HepG2 (cell line): ENCODE data around the gene CEP43. TPM values are rescaled to one million over a fixed set of nuclear protein-coding genes. Genes with fewer than 3 reads are reported as not detected.

Source experiments
- ATAC-seq: fragments of 200-7000 bp; cut with Tn5 transposase; 3 replicates; pipeline ENCODE4 v1.9.1; 2020; ENCODE audit warnings: mild to moderate bottlenecking, moderate library complexity
- BruUV-seq: library from RNA; stranded (reverse); fragments of 400-500 nt; replicated peaks from 2 replicates; lab custom pipeline; 2021; lab: Mats Ljungman, UMichigan
- CTCF ChIA-PET: fragments of 300-600 bp; formaldehyde crosslinking; extraction: SDS; loops from one replicate; lab custom pipeline; 2021; ENCODE audit warnings: low total read pairs, inconsistent platforms, low intra/inter-chr PET ratio; lab: Yijun Ruan, JAX
- POLR2A ChIA-PET: fragments of 350-600 bp; sonication (Branson Sonifier 250); formaldehyde crosslinking; loops from one replicate; lab custom pipeline; 2020; ENCODE audit warnings: antibody characterized with exemption, inconsistent platforms; lab: Yijun Ruan, JAX
- DNase-seq: peaks from one replicate; pipeline ENCODE4 v3.0.0-alpha.2; 2015; ENCODE audit warnings: low spot score
- FAIRE-seq: peaks from 3 replicates; lab custom pipeline; 2011; peaks lifted over from hg19 to GRCh38; lab: Jason Lieb, UNC
- H2AFZ ChIP-seq: one replicate; pipeline ENCODE4 v1.6.1; 2011; ENCODE audit warnings: low read length, inconsistent platforms
- H3K27ac ChIP-seq: fragments of 300-600 bp; 3 replicates; pipeline ENCODE4 v1.8.0; 2011; ENCODE audit warnings: mixed run types, mild to moderate bottlenecking, mixed read lengths, low read length, inconsistent platforms; ENCODE audit not compliant: insufficient read depth; ENCODE audit errors: extremely low read length
- H3K27me3 ChIP-seq, 2 experiments: fragments of 200-600 bp in 1 of 2; 2 replicates in 1 of 2; 3 replicates in 1 of 2; pipeline versions ENCODE4 v1.6.0 to v1.8.0; 2011; ENCODE audit warnings: low read length in 2 of 2, mild to moderate bottlenecking in 2 of 2, moderate library complexity in 2 of 2, inconsistent platforms in 1 of 2; ENCODE audit not compliant: insufficient read depth in 2 of 2, control insufficient read depth in 1 of 2
- H3K36me3 ChIP-seq, 2 experiments: fragments of 200-600 bp in 1 of 2; replicated peaks in 1 of 2; 2 replicates in 1 of 2; 3 replicates in 1 of 2; pipeline versions ENCODE4 v1.5.1 to v1.8.0; 2011; ENCODE audit warnings: low read length in 2 of 2, inconsistent platforms in 1 of 2; ENCODE audit not compliant: insufficient read depth in 2 of 2, control insufficient read depth in 1 of 2
- H3K4me1 ChIP-seq: 2 replicates; pipeline ENCODE4 v1.5.1; 2012; ENCODE audit warnings: low read length, inconsistent platforms; ENCODE audit not compliant: insufficient read depth
- H3K4me2 ChIP-seq: 2 replicates; pipeline ENCODE4 v1.6.0; 2011; ENCODE audit warnings: low read depth, low read length, inconsistent platforms
- H3K4me3 ChIP-seq, 3 experiments: fragments of 200-600 bp in 1 of 3; sonication (generic), shearing (Covaris generic) in 1 of 3; replicated peaks in 1 of 3; 2 replicates each; pipeline ENCODE4 v1.5.1; 2011 to 2016; ENCODE audit warnings: low read length in 3 of 3, inconsistent platforms in 2 of 3, low read depth in 2 of 3, mild to moderate bottlenecking in 2 of 3, control low read depth in 1 of 3, mixed read lengths in 1 of 3; ENCODE audit not compliant: insufficient read depth in 1 of 3
- H3K79me2 ChIP-seq: one replicate; pipeline ENCODE4 v1.6.1; 2011; ENCODE audit warnings: low read length, inconsistent platforms; ENCODE audit not compliant: insufficient read depth
- H3K9ac ChIP-seq: 2 replicates; pipeline ENCODE4 v1.6.0; 2011; ENCODE audit warnings: mild to moderate bottlenecking, low read depth, low read length, inconsistent platforms; ENCODE audit not compliant: insufficient read depth
- H3K9me3 ChIP-seq: 2 replicates; pipeline ENCODE4 v1.5.1; 2012; ENCODE audit warnings: mild to moderate bottlenecking, low read length
- H4K20me1 ChIP-seq: 2 replicates; pipeline ENCODE4 v1.6.0; 2011; ENCODE audit warnings: inconsistent platforms, mild to moderate bottlenecking, low read length, moderate library complexity; ENCODE audit not compliant: insufficient read depth
- SRSF1 ChIP-seq: fragments of 200-400 bp; formaldehyde crosslinking; optimal IDR thresholded peaks from 2 replicates; pipeline ENCODE3; 2017; ENCODE audit warnings: mild to moderate bottlenecking, low read depth, low read length, moderate library complexity
- TBX3 ChIP-seq: fragments of 450-650 bp; IDR thresholded peaks from 2 replicates; pipeline ENCODE4 v1.6.1; 2017; ENCODE audit warnings: antibody characterized with exemption, mild to moderate bottlenecking, inconsistent platforms, borderline replicate concordance
- ZNF281 ChIP-seq: sonication (generic); formaldehyde crosslinking; IDR thresholded peaks from 2 replicates; pipeline ENCODE4 v1.4.0; 2020; ENCODE audit warnings: missing genetic modification reagents, borderline replicate concordance
- ZNF382 ChIP-seq: sonication (generic); formaldehyde crosslinking; IDR thresholded peaks from 2 replicates; pipeline ENCODE4 v1.5.0; 2020; ENCODE audit warnings: missing genetic modification reagents, mild to moderate bottlenecking, borderline replicate concordance
- ZNF484 ChIP-seq: sonication (generic); formaldehyde crosslinking; IDR thresholded peaks from 2 replicates; pipeline ENCODE4 v1.5.1; 2020; ENCODE audit warnings: mild to moderate bottlenecking, low read depth, missing genetic modification reagents, borderline replicate concordance
- ZNF616 ChIP-seq: sonication (generic); formaldehyde crosslinking; IDR thresholded peaks from 2 replicates; pipeline ENCODE4 v1.5.0; 2020; ENCODE audit warnings: low read depth, mild to moderate bottlenecking, missing genetic modification reagents
- WGBS: methylation state at CpG from one replicate; pipeline ENCODE4 v1.1.6; 2017; ENCODE audit warnings: low lambda C conversion rate; 5-methylcytosine and 5-hydroxymethylcytosine counted together
- in situ Hi-C: cut with HindIII; loops from 2 replicates; pipeline ENCODE4 v1.10.0; 2017; ENCODE audit warnings: low pct_unique_long_range_greater_than_20kb; ENCODE audit not compliant: extremely low pct_ligation_motif_present
- intact Hi-C: fragments of 100-400 bp; cut with micrococcal nuclease; formaldehyde crosslinking; loops from one replicate; pipeline ENCODE4 v1.10.0; 2022; ENCODE audit not compliant: unreplicated experiment
- polyA plus RNA-seq, 8 experiments: library from polyadenylated mRNA; depleted of rRNA in 3 of 8; stranded (reverse) in 7 of 8; unstranded in 1 of 8; fragments of >200 nt; fragmentation: Illumina TruSeq in 4 of 8; extraction: Trizol in 4 of 8; gene quantifications; 2 replicates each; pipeline versions ENCODE4 v1.2.1 to v1.2.3, GENCODE V29; 2011 to 2016; ENCODE audit warnings: low read depth in 4 of 8, missing spikeins in 1 of 8, mixed read lengths in 1 of 8; ENCODE audit not compliant: insufficient read depth in 1 of 8
- total RNA-seq, 5 experiments: library from RNA; depleted of rRNA; stranded (reverse); fragments of >200 nt; fragmentation: Illumina TruSeq; extraction: Trizol; gene quantifications; 2 replicates each; pipeline ENCODE4 v1.2.3, GENCODE V29; 2016; ENCODE audit warnings: low read depth in 1 of 5
- TF ChIP-seq, protein P1 (sequence below): sonication (generic); formaldehyde crosslinking; IDR thresholded peaks from 2 replicates; pipeline ENCODE4 v1.4.0; 2020; ENCODE audit warnings: mild to moderate bottlenecking, low read depth, missing genetic modification reagents
- TF ChIP-seq, protein P2 (sequence below): IDR thresholded peaks from 2 replicates; pipeline ENCODE4 v1.6.1; 2018; ENCODE audit warnings: missing genetic modification reagents, mild to moderate bottlenecking, missing compliant biosample characterization

The CEP43 gene
- total and polyA plus RNA-seq, 2 of the 13 experiments (the other 11 are each of a cell fraction or from before 2014, with no cell fraction given), result 29.3 to 73.9 TPM

GRCh38 chr6:167031082-167031709 is 32.0 kb downstream of the CEP43 start:
- BruUV-seq, result no TSS peak
- intact Hi-C loops, result no loop called here
- Histone ChIP-seq H3K27me3 (no peaks in the 10 kb centered on the region; a peak in 1 of 5 replicates), H3K9me3 (no peaks in the 10 kb centered on the region), H3K36me3 (peaks cover 47 to 85% of the 10 kb centered on the region in 2 experiments), H4K20me1 (no peaks in the 10 kb centered on the region), H3K9ac (no peak overlapping the region), H3K4me3 (no peak overlapping the region), H2AFZ (no peak overlapping the region), H3K4me1 (no peaks in the 10 kb centered on the region), H3K27ac (no peak overlapping the region), H3K79me2 (no peaks in the 10 kb centered on the region), H3K4me2 (no peak overlapping the region)
- DNase-seq (no peak), ATAC-seq (no peak), FAIRE-seq (no peak)
- WGBS, result 95% methylated on average over 6 of the region's 6 CpGs
- ChIA-PET POLR2A (no interaction called here), CTCF (no interaction called here)
- no peak for TF ChIP-seq SRSF1
- TF ChIP-seq ZNF484 (CRISPR knock-in tag), result no peak
- TF ChIP-seq ZNF281 (CRISPR knock-in tag), result no peak
- TF ChIP-seq, protein P1, sequence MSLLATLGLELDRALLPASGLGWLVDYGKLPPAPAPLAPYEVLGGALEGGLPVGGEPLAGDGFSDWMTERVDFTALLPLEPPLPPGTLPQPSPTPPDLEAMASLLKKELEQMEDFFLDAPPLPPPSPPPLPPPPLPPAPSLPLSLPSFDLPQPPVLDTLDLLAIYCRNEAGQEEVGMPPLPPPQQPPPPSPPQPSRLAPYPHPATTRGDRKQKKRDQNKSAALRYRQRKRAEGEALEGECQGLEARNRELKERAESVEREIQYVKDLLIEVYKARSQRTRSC, result no peak
- TF ChIP-seq ZNF616, result no peak
- no peak for TF ChIP-seq ZNF382
- TF ChIP-seq, protein P2, sequence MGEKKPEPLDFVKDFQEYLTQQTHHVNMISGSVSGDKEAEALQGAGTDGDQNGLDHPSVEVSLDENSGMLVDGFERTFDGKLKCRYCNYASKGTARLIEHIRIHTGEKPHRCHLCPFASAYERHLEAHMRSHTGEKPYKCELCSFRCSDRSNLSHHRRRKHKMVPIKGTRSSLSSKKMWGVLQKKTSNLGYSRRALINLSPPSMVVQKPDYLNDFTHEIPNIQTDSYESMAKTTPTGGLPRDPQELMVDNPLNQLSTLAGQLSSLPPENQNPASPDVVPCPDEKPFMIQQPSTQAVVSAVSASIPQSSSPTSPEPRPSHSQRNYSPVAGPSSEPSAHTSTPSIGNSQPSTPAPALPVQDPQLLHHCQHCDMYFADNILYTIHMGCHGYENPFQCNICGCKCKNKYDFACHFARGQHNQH (CRISPR knock-in tag), result no peak
- TF ChIP-seq TBX3, result no peak
- in situ Hi-C loops, result no loop called here
